A673 (cell line): Measurements from ENCODE around the gene TBL1X. TPM values are rescaled to one million over a fixed set of nuclear protein-coding genes. Genes with fewer than 3 reads are reported as not detected.
"Not testable (repeated sequence)": the region's sequence is repeated elsewhere in the genome, so short reads cannot be mapped to it uniquely, and the experiment has no call there.

Experiments
- BruUV-seq: library from RNA; stranded (reverse); fragments of 400-500 nt; replicated peaks from 2 replicates; lab custom pipeline; 2021; lab: Mats Ljungman, UMichigan
- CTCF ChIA-PET: fragments of 300-600 bp; sonication (Branson Sonifier 250); formaldehyde crosslinking; loops from one replicate; lab custom pipeline; 2022; ENCODE audit warnings: antibody characterized with exemption; lab: Charles Lee
- POLR2A ChIA-PET: fragments of 300-600 bp; sonication (Branson Sonifier 250); formaldehyde crosslinking; loops from one replicate; lab custom pipeline; 2022; ENCODE audit warnings: antibody characterized with exemption; ENCODE audit not compliant: low non-redundant PET; lab: Charles Lee
- DNase-seq: peaks from one replicate; pipeline ENCODE4 v3.0.0-alpha.2; 2015; ENCODE audit warnings: low spot score
- H3K27ac ChIP-seq: fragments of 200-600 bp; sonication (generic); 2 replicates; pipeline ENCODE4 v1.5.1; 2016; ENCODE audit warnings: mixed run types, low read depth, mild to moderate bottlenecking, mixed read lengths, antibody characterized with exemption, low read length; ENCODE audit not compliant: poor library complexity, severe bottlenecking
- H3K27me3 ChIP-seq: fragments of 200-600 bp; sonication (generic); replicated peaks from 2 replicates; pipeline ENCODE4 v1.6.1; 2017; ENCODE audit warnings: mixed run types, low read depth, mild to moderate bottlenecking, mixed read lengths, antibody characterized with exemption, low read length; ENCODE audit not compliant: insufficient read depth, poor library complexity
- H3K36me3 ChIP-seq: fragments of 200-600 bp; sonication (generic); 2 replicates; pipeline ENCODE4 v1.6.1; 2016; ENCODE audit warnings: mixed run types, mild to moderate bottlenecking, mixed read lengths, antibody characterized with exemption, low read length; ENCODE audit not compliant: insufficient read depth, poor library complexity, severe bottlenecking
- H3K4me1 ChIP-seq: fragments of 200-600 bp; sonication (generic); 2 replicates; pipeline ENCODE4 v1.6.1; 2017; ENCODE audit warnings: mixed run types, mild to moderate bottlenecking, mixed read lengths, antibody characterized with exemption, low read length; ENCODE audit not compliant: insufficient read depth, poor library complexity, severe bottlenecking
- H3K4me3 ChIP-seq: fragments of 200-600 bp; sonication (generic); 2 replicates; pipeline ENCODE4 v1.5.1; 2016; ENCODE audit warnings: low read depth, mixed run types, mild to moderate bottlenecking, mixed read lengths, low read length; ENCODE audit not compliant: poor library complexity, severe bottlenecking
- H3K9me3 ChIP-seq: fragments of 200-600 bp; sonication (generic); 2 replicates; pipeline ENCODE4 v1.6.1; 2016; ENCODE audit warnings: mixed run types, low read depth, mild to moderate bottlenecking, mixed read lengths, antibody characterized with exemption, low read length; ENCODE audit not compliant: poor library complexity, severe bottlenecking
- EZH2 ChIP-seq: fragments of 200-600 bp; sonication (generic); IDR thresholded peaks from 2 replicates; pipeline ENCODE4 v1.6.1; 2017; ENCODE audit warnings: borderline replicate concordance, low read depth, mild to moderate bottlenecking, mixed read lengths, antibody characterized with exemption, low read length; ENCODE audit not compliant: poor library complexity, severe bottlenecking
- intact Hi-C: fragments of 100-400 bp; cut with micrococcal nuclease; formaldehyde crosslinking; loops from one replicate; pipeline ENCODE4 v1.10.0; 2022; ENCODE audit not compliant: unreplicated experiment
- total RNA-seq: library from RNA; stranded (reverse); gene quantifications from 2 replicates; pipeline ENCODE4 v1.2.3, GENCODE V29; 2021
- TF ChIP-seq, protein P1 (sequence below): fragments of 300-800, 200-600 bp; sonication (generic); conservative IDR thresholded peaks from 2 replicates; pipeline ENCODE4 v1.5.1; 2017; ENCODE audit warnings: low read depth, mild to moderate bottlenecking, antibody characterized with exemption, low read length, moderate library complexity, mixed read lengths

Gene TBL1X
- total RNA-seq, 1 experiment from 2014 or later, result 26.9 TPM

DNA sequence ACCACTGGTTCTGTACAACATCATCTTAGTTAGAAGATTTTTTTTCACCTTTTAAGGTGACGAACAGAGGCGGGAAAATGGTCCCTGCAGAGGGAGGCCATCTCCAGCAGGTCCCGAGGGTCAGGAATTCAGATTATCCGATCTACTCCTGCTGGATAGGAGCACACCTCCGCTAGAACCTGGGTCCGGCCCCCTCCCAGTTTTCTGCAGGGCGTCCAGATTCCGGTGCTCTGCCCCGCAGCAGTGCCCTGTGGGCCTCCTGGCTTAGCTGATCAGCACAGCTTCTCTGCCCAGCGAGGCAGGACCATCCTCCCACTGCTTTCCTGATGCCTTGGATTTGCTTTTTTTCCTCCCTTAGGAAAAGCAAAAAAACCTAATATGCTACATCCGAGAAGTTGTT, 2.3 kb downstream of the TBL1X start:
- no peak overlapping the region for H3K27ac ChIP-seq
- no TSS peak for BruUV-seq
- H3K9me3 ChIP-seq, result no peaks in the 10 kb centered on the region
- ChIA-PET POLR2A (no interaction called here), CTCF (no interaction called here)
- no peak overlapping the region for H3K4me3 ChIP-seq
- intact Hi-C loops, result loop anchor here (10.0 kb wide), 1 partner anchor 322 kb away; no protein-coding TSS in a partner anchor
- H3K4me1 ChIP-seq, result peaks cover 18% of the 10 kb centered on the region
- TF ChIP-seq, protein P1, sequence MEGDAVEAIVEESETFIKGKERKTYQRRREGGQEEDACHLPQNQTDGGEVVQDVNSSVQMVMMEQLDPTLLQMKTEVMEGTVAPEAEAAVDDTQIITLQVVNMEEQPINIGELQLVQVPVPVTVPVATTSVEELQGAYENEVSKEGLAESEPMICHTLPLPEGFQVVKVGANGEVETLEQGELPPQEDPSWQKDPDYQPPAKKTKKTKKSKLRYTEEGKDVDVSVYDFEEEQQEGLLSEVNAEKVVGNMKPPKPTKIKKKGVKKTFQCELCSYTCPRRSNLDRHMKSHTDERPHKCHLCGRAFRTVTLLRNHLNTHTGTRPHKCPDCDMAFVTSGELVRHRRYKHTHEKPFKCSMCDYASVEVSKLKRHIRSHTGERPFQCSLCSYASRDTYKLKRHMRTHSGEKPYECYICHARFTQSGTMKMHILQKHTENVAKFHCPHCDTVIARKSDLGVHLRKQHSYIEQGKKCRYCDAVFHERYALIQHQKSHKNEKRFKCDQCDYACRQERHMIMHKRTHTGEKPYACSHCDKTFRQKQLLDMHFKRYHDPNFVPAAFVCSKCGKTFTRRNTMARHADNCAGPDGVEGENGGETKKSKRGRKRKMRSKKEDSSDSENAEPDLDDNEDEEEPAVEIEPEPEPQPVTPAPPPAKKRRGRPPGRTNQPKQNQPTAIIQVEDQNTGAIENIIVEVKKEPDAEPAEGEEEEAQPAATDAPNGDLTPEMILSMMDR, result no peak
- no peak for TF ChIP-seq EZH2
- no peak for DNase-seq
- H3K27me3 ChIP-seq, result no peaks in the 10 kb centered on the region
- H3K36me3 ChIP-seq, result no peaks in the 10 kb centered on the region

DNA sequence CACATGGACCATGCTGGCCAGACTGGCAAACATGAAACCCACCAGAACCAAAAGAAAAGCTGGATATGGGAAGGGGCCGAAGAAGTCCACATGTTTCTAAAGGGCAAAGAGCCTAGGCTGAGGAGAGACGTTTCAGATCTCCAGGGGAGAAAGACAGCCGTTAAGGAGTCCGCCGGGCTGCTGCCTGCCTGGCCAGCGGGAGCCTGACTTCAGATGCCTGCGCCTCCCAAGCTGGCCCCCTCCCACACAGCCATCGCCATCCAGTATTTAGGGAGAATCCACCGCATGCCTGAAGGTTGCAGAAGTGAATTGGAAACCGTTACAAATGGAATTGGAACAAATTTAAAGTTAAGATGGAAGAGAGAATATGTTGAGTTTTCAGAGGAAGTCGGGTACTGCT, 2.9 kb downstream of the TBL1X start:
- H3K4me3 ChIP-seq, result no peak overlapping the region

DNA sequence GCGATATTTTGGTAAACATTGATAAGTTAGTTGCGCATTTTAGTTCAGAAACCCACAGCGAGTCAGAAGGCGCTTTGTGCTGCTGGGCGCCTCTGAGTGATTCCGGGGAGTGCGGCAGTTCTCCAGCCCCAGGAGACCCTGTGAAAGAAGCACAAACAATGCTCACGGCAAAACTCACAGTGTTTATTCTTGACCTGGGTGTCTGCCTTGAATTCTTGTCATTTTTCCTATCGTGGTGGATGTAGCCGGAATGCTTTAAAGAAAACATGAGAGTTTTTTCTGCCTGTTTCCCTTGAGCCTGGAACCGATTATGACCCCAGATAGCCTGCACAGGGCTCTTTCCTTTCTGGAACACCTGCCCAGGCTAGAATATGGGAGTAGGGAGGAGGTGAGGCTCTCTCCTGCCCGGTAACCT, 6.7 kb downstream of the TBL1X start:
- no peak for DNase-seq
- Histone ChIP-seq H3K4me3 (no peak overlapping the region), H3K27me3 (no peaks in the 10 kb centered on the region), H3K4me1 (no peaks in the 10 kb centered on the region), H3K9me3 (no peaks in the 10 kb centered on the region), H3K36me3 (no peaks in the 10 kb centered on the region), H3K27ac (no peak overlapping the region)
- no TSS peak for BruUV-seq
- TF ChIP-seq, protein P1, result no peak
- no peak for TF ChIP-seq EZH2
- ChIA-PET POLR2A (interaction anchor here (0.6 kb wide), 1 partner anchor 240 kb away, joined by 4 read pairs; no protein-coding TSS in a partner anchor), CTCF (no interaction called here)
- intact Hi-C loops, result no loop called here

More for the DNA sequence above, 2.9 kb downstream of the TBL1X start:
- no peaks in the 10 kb centered on the region for H3K27me3 ChIP-seq
- no peak for TF ChIP-seq EZH2
- H3K9me3 ChIP-seq, result no peaks in the 10 kb centered on the region
- H3K4me1 ChIP-seq, result peaks cover 12% of the 10 kb centered on the region
- H3K27ac ChIP-seq, result no peak overlapping the region
- intact Hi-C loops, result loop anchor here (10.0 kb wide), 1 partner anchor 323 kb away; no protein-coding TSS in a partner anchor
- no TSS peak for BruUV-seq
- no peak for DNase-seq
- POLR2A ChIA-PET, result no interaction called here
- no peaks in the 10 kb centered on the region for H3K36me3 ChIP-seq
- CTCF ChIA-PET, result no interaction called here

DNA sequence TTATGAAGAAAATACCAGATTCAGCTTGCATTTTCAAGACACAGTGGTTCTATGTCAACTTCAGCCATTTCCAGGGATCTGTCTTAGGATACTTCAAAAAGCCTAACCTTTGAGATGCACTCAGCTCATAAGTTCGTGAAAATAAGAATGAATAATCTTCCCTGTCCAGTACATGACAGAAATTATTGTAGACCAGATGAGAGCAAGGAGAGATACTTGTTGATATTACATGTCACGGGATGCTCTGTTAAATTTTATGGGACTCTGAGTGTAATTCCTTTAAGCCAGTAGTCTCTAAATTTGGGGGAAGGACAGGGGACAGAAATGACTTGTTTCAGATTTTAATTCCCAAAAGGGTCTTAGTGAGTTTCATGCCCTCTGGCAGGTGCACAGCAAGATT, 8.8 kb downstream of the TBL1X start:
- no TSS peak for BruUV-seq
- no peaks in the 10 kb centered on the region for H3K36me3 ChIP-seq
- ChIA-PET POLR2A (no interaction called here), CTCF (no interaction called here)
- H3K27ac ChIP-seq, result no peak overlapping the region
- intact Hi-C loops, result no loop called here
- H3K4me3 ChIP-seq, result no peak overlapping the region
- DNase-seq, result no peak
- no peaks in the 10 kb centered on the region for H3K4me1 ChIP-seq
- no peaks in the 10 kb centered on the region for H3K27me3 ChIP-seq
- H3K9me3 ChIP-seq, result no peaks in the 10 kb centered on the region
- TF ChIP-seq, protein P1, result no peak
- no peak for TF ChIP-seq EZH2

DNA sequence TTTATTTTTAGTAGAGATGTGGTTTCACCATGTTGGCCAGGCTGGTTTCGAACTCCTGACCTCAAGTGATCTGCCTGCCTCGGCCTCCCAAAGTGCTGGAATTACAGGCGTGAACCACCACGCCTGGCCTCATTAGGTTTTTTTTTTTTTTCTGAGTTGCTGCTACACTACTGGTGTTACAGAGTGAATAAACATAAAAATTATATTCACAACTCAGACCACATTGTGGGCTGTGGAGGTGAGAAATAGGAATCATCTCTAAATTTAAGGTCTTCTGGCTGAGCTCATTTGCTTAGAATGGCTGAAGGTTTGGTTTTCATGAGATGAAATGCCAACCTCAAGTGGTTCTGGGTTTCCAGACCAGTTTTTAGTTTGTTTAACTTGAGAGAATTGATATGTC, 10.6 kb downstream of the TBL1X start:
- intact Hi-C loops, DNase-seq, POLR2A ChIA-PET: not testable (repeated sequence)

More for the DNA sequence above, 10.6 kb downstream of the TBL1X start:
- H3K27me3 ChIP-seq, CTCF ChIA-PET, H3K4me1 ChIP-seq, H3K27ac ChIP-seq, H3K9me3 ChIP-seq, BruUV-seq, H3K36me3 ChIP-seq, H3K4me3 ChIP-seq: not testable (repeated sequence)
